GM21786 (cell line): ENCODE data around the gene CP.
A peak's percentile ranks its signal among the peaks of the same experiment; 100 is the strongest.
"Not testable (repeated sequence)": the region's sequence is repeated elsewhere in the genome, so short reads cannot be mapped to it uniquely, and the experiment has no call there.

Experiments used
- ATAC-seq: cut with Tn5 transposase; IDR thresholded peaks from one replicate; pipeline ENCODE4 v1.9.1; 2021; ENCODE audit not compliant: unreplicated experiment

The CP gene

DNA sequence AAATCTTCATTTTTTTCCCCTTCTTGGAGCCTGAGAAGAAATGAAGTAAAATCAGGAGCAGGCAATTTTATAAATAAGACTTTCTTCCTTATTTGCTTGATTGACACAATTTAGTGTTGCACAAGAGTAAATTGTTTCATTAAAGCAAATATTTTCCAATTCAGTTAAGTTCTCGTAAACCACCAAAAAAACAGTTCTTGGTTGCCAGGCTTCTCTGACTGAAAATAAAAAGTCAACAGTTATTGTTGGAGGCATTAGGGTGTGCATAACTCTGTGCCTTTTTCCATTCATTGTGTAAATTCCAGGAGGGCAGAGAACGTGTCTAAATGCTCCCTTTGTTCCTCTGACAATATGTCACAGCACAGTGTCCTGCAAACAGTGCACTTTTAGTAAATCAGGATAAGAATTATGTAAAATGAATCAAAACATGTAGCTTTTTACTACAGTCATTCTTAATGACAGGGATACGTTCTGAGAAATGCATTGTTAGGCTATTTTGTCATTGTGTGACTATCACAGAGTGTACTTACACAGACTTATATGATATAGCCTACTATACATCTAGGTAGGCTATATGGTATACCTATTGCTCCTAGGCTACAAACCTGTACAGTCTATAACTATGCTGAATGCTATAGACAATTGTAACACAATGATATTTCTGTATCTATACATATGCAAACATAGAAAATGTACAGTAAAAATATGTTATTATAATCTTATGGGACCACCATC is at the start of gene CP:
Gene CP, minus strand, starts transcription at position 47 of the 735 bp plus-strand sequence. Its CDS starts 37 bp downstream, at position 10.
- ATAC-seq = no peak

DNA sequence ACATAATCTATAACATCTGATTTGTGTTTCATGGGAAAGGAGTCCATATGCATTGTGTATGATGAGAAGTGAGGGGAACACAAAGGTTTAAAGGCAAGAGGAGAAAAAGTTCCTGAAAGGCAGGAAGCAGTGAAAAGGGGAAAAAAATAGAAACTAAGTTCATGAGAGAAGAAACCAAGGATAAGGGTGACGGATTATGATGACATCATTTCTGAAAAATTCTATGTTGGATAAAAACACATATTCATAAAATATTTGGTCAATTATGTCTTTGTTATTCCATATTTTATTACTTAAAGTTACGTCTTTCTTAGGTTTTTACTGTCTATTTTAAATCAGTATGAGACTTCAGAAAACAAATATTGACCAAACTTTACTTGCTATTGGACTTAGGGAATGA is 48.6 kb upstream of the CP start:
- no peak for ATAC-seq

DNA sequence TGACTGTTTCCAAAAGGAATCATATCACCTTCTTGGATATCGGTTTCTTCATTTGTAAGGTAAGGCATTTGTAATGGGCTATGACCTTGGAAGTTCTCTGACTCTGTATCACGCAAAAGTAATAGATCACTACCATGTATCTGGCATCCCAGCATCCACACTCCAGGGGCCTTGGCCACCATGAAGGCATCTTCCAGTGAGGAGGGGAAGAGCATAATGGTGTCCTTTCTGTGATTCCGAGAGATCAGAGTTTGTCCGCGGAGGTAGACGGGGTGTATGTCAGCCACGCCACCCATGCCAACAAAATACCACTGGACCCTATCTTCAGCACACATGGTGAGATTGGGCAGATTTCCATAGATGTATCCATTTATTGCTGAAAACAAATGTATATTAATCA is 48.1 kb upstream of the CP start:
- no peak for ATAC-seq

GRCh38 chr3:149267565-149267964 is 45.9 kb upstream of the CP start:
- peak; percentile 90 for ATAC-seq

- ATAC-seq = no peak
Observed at GRCh38 chr3:149266736-149267135, 45.1 kb upstream of the CP start.

- no peak for ATAC-seq
Observed at GRCh38 chr3:149263856-149264255, 42.2 kb upstream of the CP start.

GRCh38 chr3:149258714-149259113 is 37.1 kb upstream of the CP start:
- ATAC-seq = no peak

DNA sequence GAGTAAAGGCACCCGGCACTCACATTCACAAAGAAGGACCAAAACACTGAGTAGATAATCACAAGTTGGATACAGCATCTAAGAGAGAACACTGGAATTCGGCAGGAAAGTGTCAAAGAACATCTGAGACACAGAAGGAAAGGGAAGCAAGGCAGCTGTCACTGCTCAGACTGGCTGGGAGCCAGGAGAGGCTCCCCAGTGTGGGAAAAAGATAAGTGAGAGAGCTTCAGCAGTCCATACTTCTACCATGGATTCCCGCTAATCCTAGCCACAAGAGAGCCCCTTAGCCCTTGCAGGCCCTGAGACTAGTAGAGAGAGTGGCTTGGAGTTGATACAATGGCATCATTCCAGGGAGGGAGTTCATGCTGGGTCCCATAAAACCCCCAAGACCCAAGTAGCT is 36.7 kb upstream of the CP start:
- no peak for ATAC-seq

DNA sequence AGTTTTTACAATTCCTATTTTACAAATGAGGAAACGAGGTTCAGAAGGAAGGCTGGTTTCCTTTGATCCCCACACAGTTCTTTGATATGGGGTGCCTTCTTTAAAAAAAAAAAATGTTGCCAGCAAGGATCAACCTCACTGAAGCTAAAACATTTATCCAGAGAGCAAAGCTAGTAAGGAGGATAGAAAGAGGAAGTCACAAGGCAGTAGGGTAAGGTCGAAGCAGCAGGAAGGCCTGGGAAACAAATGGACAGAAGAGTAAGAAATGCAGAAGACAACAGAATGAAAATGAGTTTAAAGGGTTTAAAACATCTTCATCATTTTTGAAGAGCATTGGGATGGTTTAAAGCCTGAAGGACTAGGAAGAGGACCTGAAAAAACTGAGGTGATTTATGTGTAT is 30.6 kb upstream of the CP start:
- no peak for ATAC-seq

GRCh38 chr3:149251186-149251585 is 29.6 kb upstream of the CP start:
- ATAC-seq = no peak

GRCh38 chr3:149247929-149248691 is 26.5 kb upstream of the CP start:
- peak; percentile 47 for ATAC-seq

DNA sequence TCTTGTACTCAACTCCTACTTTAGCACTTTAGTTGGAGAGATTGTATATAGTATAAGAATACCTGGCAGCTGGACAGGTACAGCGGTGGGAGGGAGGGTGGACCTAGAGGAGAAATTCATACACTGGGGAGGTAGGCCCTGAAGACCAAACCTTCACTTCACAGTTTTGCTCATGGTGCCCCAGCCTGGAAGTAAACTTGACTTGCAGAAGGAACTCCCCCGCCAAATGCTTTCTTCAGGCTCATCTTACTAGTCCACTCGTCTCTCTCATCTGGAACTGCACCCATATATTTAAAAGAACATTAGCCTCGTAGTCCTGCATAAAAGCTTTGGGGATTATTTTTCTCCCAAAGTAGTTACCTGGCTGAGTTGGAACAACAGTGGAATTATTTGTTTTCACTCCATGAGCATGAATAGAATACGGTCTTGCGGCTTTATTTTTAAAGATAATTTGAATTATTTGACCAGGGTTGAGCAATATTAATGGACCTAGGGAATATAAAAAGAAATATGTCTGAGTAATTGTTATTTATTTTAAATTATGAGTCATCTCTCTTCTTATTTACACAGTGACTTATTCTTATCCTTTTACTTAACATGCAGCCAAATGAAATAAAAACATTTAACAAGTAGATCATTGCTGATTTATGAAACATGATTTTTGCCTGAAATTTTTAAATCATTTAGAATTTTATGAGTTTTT is 25.5 kb upstream of the CP start:
- no peak for ATAC-seq

- peak; percentile 67 for ATAC-seq
Observed at GRCh38 chr3:149245738-149246451, 24.3 kb upstream of the CP start.

GRCh38 chr3:149243540-149243939 is 21.9 kb upstream of the CP start:
- peak; percentile 40 for ATAC-seq

DNA sequence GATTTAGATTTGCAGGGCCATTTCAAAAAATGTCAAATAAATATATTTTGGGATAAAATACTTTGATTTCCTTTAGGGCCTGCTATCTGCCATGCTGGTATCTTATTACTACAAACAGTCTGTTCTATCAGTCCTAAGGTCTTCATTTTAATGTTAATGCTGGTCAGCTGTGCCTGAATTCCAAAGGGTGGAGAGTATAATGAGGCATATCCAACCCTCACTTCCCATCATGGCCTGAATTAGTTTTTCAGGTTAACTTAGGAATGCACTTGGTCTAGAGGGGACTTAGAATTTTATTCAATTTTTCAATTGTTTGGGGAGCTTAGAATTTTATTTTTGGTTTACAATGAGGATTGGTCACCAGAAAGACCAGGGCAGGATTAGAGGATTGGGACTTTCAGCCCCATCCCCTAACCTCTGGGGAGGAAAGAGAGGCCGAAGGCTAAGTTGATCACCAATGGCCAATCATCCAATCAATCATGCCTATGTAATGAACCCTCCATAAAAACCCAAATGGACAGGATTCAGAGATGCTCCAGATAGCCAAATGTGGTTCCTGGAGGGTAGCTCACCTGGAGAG is 17.8 kb upstream of the CP start:
- ATAC-seq = no peak

- ATAC-seq = not testable (repeated sequence)
Observed at GRCh38 chr3:149238268-149238667, 16.6 kb upstream of the CP start.

GRCh38 chr3:149235599-149236424 is 14.2 kb upstream of the CP start:
- no peak for ATAC-seq

- no peak for ATAC-seq
Observed at GRCh38 chr3:149234671-149235245, 13.1 kb upstream of the CP start.

DNA sequence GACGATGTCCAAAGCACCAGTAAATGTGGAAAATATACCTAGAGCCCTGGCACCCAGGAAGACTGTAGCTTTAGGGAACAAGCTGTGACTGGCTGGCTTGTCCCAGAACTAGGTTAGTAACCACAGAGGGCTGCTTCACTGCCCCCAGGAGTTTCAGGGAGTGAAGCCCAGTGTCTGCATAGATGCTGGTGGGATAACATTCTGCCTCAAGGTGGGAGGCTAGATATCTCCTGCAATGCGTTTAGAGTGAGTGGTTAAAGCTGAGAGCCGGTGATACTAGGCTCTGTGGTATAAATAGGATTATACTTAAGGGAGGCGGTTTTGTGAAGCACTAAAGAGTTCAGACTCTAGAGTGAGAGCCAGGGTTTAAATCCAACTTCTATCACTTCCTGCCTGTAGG is 11.7 kb upstream of the CP start:
- ATAC-seq = no peak

DNA sequence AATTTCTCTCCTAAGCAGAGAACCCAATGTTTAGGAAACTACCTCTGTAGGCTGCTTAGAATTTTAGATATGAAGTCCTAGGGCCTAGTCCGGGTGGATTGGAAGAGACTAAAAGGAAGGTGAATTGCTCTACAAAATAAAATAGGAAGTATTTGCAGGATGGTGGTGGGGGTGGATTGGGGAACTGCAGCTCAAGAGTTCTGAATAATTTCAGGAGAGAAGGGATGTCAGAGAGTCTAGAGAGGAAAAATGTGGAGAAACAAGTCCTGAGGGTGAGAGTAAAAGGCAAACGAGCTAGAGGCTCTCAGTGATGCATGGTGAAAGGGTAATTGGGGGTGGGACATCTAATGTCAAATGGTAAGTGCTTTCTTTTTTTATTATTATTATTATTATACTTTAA is 10.2 kb upstream of the CP start:
- ATAC-seq = no peak
